Ureter (tissue), 1 donor: ENCODE data around the gene SIGLEC7. TPM values are rescaled to one million over a fixed set of nuclear protein-coding genes. Genes with fewer than 3 reads are reported as not detected.

Experiments used
- DNase-seq: peaks from one replicate; pipeline ENCODE4 v3.0.0-alpha.2; 2020; ENCODE audit warnings: low spot score
- total RNA-seq: library from RNA; stranded (reverse); gene quantifications from one replicate; pipeline ENCODE4 v1.2.4, GENCODE V29; 2023
- donor health status: DM: yes; HTN: yes; CAD: no.

SIGLEC7 gene
- total RNA-seq, 1 donor from 2014 or later = 2.4 TPM

- DNase-seq = no peak
These were observed 23.0 kb upstream of the SIGLEC7 start for GRCh38 chr19:51119101-51119500.

GRCh38 chr19:51119611-51120010 lies 22.5 kb upstream of the SIGLEC7 start:
- DNase-seq = no peak

- DNase-seq = no peak
These were observed 21.9 kb upstream of the SIGLEC7 start for GRCh38 chr19:51120160-51120559.

GRCh38 chr19:51121257-51121656 lies 20.8 kb upstream of the SIGLEC7 start:
- no peak for DNase-seq

GRCh38 chr19:51122112-51122981 lies 19.8 kb upstream of the SIGLEC7 start:
- no peak for DNase-seq

GRCh38 chr19:51123381-51123800 lies 18.7 kb upstream of the SIGLEC7 start:
- DNase-seq = no peak

- no peak for DNase-seq
These were observed 18.3 kb upstream of the SIGLEC7 start for GRCh38 chr19:51123802-51124201.

GRCh38 chr19:51124216-51124615 lies 17.9 kb upstream of the SIGLEC7 start:
- no peak for DNase-seq

GRCh38 chr19:51124729-51125128 lies 17.4 kb upstream of the SIGLEC7 start, which contains the start of gene SIGLEC9:
SIGLEC9 (plus strand) TSS chr19:51124906; CDS start chr19:51124975, 69 bp downstream.
- no peak for DNase-seq

- DNase-seq = no peak
These were observed 16.6 kb upstream of the SIGLEC7 start for GRCh38 chr19:51125421-51126075.

GRCh38 chr19:51127032-51127431 lies 15.1 kb upstream of the SIGLEC7 start:
- DNase-seq = no peak

GRCh38 chr19:51127755-51128154 lies 14.3 kb upstream of the SIGLEC7 start:
- no peak for DNase-seq

GRCh38 chr19:51128227-51128626 lies 13.9 kb upstream of the SIGLEC7 start:
- no peak for DNase-seq

GRCh38 chr19:51129716-51130115 lies 12.4 kb upstream of the SIGLEC7 start:
- no peak for DNase-seq

GRCh38 chr19:51131780-51132680 lies 10.1 kb upstream of the SIGLEC7 start:
- no peak for DNase-seq

- DNase-seq = no peak
These were observed 7.1 kb upstream of the SIGLEC7 start for GRCh38 chr19:51135004-51135403.

- DNase-seq = no peak
These were observed 5.9 kb upstream of the SIGLEC7 start for GRCh38 chr19:51135986-51136762.

- no peak for DNase-seq
These were observed 5.1 kb upstream of the SIGLEC7 start for GRCh38 chr19:51136851-51137551.

GRCh38 chr19:51137792-51138425 lies 4.2 kb upstream of the SIGLEC7 start:
- DNase-seq = no peak

- no peak for DNase-seq
These were observed 3.5 kb upstream of the SIGLEC7 start for GRCh38 chr19:51138549-51138979.
